HG03571 (cell line): Measurements from ENCODE around the gene VSNL1.
"Not testable (repeated sequence)": the region's sequence is repeated elsewhere in the genome, so short reads cannot be mapped to it uniquely, and the experiment has no call there.

Experiments
- ATAC-seq: cut with Tn5 transposase; IDR thresholded peaks from one replicate; pipeline ENCODE4 v1.9.1; 2021; ENCODE audit not compliant: unreplicated experiment

The VSNL1 gene

DNA sequence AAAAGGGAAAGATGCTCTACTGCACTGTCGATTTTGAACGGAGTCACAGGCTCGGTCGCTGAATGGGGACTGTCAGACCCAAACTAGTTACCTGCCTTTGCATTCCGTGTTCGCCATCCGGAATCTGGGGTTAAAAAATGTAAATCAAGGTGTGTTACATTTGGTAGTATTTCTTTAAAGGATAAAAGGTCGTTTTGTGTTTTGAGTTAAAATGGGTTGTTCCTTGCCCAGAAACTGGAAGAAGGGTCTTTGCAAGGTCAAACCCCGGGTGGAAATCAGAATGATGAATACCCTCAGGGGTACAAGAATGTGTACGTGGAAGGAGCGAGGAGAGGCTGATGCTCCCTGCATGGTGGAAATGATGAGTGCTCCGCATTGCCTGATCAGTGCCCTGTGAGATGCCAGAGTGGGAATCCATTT is 1.0 kb downstream of the VSNL1 start:
- ATAC-seq: no peak

DNA sequence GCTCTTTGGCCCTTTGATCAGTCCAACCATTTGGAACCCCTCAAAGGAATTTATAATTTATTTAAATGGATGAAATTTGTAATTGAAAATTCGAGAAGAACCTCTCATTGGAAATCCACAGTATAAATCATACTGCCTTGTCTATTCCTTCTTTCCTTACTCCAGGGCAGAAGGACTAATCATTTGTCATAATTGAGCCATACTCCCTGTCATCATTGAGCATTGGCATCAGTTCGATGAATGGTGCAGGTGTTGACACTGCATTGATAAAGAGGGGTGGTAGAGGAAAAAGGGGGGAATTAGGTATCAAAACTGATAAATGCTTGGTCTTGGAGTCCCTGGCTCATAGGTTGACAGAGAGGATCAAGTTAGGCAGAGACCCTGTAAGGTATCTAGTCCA is 2.0 kb downstream of the VSNL1 start:
- ATAC-seq: no peak

DNA sequence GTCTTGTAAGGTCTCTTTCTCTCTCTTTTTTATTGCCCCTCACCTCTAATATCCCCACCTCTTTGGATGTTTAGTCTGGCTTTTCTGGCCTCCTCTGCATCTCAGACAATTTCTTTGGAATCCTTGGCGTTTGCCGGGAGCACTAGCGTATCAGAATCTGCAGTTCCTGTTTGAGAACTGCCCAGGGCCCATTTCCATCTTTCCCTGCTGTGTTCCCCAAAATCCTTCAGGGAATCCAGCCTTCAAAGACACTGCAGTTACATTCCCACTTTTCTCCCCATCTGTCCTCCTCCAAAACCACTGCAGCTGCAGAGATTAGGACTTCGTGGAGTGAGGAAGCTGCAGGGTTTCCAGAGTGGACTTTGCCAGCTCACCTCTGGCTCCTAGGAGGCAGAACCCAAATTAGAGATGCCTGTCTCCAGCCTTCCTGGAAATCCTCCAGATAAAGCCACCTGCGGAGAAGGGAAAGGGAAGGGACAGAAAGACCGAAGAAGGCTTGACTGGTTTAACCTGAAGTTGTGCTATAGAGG is 2.7 kb downstream of the VSNL1 start:
- no peak for ATAC-seq

DNA sequence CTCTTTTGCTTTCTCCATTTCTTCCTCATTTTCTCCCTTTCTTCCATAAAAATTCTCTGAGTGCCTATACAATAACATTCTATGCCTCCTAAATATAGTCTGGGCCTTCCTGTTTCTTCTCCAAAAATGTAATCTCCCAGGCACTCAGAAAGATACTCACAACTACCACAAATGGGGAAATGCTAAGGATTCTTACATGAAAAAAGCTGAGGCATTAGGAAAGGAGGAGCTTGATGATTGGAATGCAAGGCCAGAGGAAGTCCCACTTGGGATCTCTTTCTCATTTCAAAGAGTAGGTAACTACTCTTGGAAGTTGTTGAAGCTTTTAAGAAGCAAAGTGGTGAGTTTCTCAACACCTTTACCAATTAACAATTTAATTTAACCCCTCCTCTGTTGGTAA is 3.4 kb downstream of the VSNL1 start:
- no peak for ATAC-seq

- ATAC-seq: no peak
These were observed 3.8 kb downstream of the VSNL1 start for GRCh38 chr2:17544256-17544655.

DNA sequence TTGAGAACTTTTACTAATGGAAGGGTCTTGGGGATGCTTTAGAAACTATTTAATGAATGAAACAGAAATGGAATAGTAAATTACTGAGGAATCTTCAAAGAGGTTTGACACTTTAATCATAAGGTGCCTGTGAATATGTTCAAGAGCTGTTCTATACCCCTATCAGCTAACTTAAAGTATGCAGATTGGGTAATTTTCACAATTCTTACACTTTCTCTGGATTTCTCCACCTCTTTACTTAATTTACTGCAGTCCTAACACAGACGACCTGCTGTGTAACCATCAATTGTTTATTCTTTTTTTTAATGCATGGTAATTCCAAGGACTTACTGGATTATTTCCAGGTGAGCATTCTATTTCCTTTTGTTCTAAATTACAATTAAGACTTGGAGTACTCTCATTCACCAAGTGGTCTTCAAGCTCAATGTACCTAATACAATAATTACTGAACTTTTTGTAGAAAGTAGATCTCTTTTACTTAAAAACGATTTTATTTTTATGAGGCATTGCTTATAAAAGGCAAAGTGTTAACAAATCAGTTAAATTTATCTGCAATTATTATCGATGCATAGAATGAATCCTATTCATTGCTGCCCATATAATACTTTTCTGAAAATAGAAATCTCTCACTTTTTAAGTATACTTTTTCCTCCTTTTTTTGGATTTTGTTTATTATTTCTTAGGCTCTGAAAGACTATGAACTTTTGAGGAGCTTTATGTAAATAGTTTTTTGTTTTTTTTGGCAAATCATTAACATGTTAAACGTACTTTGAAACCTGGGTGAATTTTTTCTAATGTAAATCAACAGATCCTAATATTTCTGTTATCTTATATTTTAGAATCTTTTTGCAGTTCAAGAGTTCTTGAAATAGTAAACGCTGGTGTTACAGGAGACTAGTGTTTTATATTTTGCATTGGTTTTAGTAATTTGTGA is 5.5 kb downstream of the VSNL1 start:
- ATAC-seq: no peak

GRCh38 chr2:17547237-17547636 is 6.7 kb downstream of the VSNL1 start:
- no peak for ATAC-seq

DNA sequence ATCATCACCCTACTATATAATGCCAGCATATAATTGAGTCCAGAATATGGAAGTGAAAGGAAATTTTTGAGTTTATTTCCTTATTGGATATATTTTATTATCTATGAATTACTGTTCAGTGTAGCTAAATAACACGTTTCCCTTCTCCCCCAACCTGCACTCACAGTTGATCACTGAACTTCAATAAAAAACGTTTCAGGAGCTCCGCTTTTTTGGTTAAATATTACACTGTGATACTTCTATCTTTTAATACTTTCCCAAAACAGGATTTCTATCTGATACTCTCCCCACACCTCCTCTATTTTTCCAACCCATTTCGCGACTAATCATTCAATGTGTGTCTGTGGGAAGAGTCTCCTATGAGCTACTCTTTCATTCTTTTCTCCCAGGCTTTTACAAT is 7.2 kb downstream of the VSNL1 start:
- ATAC-seq: no peak

DNA sequence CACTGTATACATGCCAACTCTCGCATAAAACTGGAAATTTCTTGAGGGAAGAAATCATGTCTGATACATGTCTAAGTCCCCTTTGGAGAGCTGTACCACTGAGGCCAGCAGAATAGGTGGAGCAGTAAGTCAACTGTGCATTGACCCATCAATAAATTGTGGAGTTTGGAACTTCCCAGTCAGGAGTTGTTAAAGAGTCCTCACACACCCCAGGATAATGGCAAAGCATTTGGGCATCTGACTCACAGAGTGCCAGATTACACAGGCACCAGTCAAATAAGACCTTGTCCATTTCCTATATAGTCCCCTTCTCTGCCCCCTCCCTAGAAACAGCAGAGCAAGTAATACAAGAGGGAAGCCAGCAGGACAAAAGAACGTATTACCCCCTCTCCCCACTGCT is 10.4 kb downstream of the VSNL1 start:
- no peak for ATAC-seq

GRCh38 chr2:17555150-17555549 is 14.7 kb downstream of the VSNL1 start:
- no peak for ATAC-seq

DNA sequence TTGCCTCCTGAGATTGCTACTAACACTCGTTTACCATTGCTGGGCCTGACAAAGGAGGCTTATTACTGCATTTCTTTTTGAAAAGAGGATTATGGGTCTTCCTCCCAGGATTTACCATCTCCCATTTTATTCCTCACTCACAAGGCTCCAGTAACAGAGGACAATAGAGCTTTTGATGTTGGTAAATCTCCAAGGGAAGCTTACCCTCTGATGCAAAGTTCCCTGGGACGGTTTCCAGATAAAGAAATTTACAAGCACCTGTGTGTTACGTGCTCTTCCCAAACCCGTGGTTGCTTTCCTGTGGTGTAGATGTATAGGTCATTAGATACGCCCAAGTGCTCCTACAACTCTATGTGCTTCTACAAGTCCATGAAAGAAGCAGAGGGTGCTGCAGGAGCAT is 17.1 kb downstream of the VSNL1 start:
- ATAC-seq: no peak

- ATAC-seq: no peak
These were observed 17.6 kb downstream of the VSNL1 start for GRCh38 chr2:17558053-17558452.

- ATAC-seq: no peak
These were observed 18.4 kb downstream of the VSNL1 start for GRCh38 chr2:17558878-17559277.

DNA sequence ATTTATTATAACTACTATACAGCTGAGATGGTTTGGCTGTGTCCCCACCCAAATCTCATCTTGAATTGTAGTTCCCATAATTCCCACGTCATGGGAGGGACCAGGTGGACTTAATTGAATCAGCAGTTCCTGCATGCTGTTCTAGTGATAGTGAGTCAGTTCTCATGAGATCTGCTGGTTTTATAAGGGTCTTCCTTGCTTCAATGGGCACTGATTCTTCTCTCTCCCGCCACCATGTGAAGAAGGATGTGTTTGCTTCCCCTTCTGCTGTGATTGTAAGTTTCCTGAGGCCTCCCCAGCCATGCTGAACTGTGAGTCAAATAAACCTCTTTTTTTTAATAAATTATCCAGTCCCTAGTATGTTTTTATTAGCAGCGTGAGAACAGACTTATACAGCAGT is 25.2 kb downstream of the VSNL1 start:
- ATAC-seq: not testable (repeated sequence)

DNA sequence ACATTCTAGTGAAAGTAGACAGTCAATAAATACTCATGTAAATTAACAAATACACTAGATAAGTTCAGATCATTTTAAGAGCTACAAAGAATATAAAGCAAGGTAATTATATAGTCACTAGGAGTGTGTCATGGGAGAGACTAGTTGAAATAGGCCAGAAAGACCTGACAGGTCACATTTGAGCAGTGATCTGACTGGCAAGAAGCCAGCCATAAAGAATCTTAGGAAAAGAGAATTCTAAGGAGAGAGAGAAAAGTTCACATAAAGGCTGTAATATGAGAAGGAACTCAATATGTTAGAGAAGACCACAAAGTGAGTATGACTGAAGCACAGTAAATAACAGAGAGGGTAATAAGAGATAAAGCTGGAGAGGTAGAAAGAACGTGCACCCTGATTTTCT is 31.2 kb downstream of the VSNL1 start:
- no peak for ATAC-seq

- no peak for ATAC-seq
These were observed 32.7 kb downstream of the VSNL1 start for GRCh38 chr2:17573085-17573803.

DNA sequence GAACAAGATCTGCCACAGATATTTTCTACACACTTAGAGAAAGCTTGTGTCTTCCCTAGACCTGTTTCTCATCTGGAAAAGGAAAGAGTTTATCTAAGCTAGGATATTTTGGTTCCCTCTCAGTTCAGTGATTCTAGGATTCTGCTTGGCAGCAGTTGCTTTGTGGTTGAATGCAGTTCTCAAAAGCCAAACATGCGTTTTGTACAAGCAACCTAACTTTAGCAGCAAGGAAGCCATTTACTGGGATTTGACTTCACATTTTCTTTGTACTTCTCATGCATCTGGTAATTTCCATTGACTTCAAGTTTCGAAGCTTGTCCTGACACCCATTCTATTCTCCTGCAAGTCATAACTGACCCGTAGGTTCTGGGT is 33.3 kb downstream of the VSNL1 start:
- ATAC-seq: no peak

DNA sequence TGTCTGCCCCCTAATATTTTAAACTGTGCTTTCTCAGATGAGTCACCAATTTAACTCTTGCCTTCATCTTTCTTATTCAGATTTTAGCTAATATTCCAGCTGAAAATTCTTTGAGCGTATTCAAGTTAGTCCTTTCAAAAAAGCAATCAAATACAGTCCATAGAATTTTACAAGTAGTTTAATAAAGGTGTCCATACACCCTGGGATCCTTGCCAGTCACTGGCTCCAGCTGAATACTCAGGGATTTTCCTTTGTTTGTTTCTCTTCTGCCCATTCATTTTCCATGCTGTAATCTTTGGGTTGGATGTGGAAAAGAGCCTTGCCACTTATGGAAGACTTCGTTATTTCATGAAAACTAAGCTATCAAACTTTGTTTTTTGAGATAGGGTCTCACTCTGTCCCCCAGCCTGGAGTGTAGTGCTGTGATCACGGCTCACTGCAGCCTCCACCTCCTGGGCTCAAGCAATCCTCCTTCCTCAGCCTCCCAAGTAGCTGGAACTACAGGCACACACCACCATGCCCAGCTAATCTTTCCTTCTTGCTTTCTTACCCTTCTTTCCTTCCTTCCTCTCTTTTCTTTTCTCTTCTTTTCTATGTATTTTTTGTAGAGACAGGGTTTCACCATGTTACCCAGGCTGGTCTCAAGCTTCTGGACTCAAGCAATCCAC is 34.0 kb downstream of the VSNL1 start:
- ATAC-seq: no peak

- no peak for ATAC-seq
These were observed 36.3 kb downstream of the VSNL1 start for GRCh38 chr2:17576802-17577201.

DNA sequence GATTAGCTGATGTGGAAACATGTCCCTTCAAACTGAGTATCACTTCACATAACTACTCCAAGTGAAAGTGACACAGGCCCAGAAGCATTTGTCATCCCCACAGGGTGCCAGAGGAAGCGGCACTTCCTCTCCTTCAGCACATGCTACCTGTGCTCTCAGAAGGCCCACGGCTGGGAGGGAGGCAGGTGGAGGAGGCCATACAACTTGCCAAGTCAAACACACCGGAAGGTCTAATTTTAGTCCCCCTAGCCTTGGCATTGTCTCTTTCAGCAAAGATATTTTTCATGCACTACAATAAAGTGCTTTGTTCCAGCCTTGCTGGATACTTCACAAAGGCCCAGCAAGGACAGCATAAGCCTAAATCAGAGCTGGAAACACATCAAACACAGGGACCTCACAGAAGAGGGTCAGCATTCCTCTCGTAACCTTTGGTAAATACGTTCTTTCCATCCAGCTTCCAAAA is 38.0 kb downstream of the VSNL1 start:
- ATAC-seq: peak; percentile 64

- no peak for ATAC-seq
These were observed 39.3 kb downstream of the VSNL1 start for GRCh38 chr2:17579605-17580318.
